SK-N-SH (cell line): ENCODE data around the gene CCDC6.

ENCODE experiments used
- CTCF ChIP-seq: fragments of 200-600 bp; sonication (generic); IDR thresholded peaks from 2 replicates; pipeline ENCODE4 v1.6.1; 2017; ENCODE audit warnings: antibody characterized with exemption, mild to moderate bottlenecking, moderate library complexity
- EP300 ChIP-seq, 2 experiments: IDR thresholded peaks; 2 replicates each; pipeline versions ENCODE4 v1.4.0 to v1.6.1; 2012; ENCODE audit warnings: borderline replicate concordance in 1 of 2, low read depth in 1 of 2, low read length in 1 of 2
- FOXM1 ChIP-seq: IDR thresholded peaks from 2 replicates; pipeline ENCODE4 v1.4.0; 2012; ENCODE audit warnings: low read depth, mild to moderate bottlenecking
- GABPA ChIP-seq: IDR thresholded peaks from 2 replicates; pipeline ENCODE4 v1.4.0; 2012; ENCODE audit warnings: low read depth, mild to moderate bottlenecking
- IRF3 ChIP-seq: fragments of 150-350 bp; IDR thresholded peaks from 2 replicates; pipeline ENCODE4 v1.6.1; 2016; ENCODE audit warnings: mild to moderate bottlenecking, low read depth, low read length
- JUND ChIP-seq: IDR thresholded peaks from 2 replicates; pipeline ENCODE4 v1.4.0; 2012
- NFIC ChIP-seq: IDR thresholded peaks from 2 replicates; pipeline ENCODE4 v1.4.0; 2012; ENCODE audit warnings: borderline replicate concordance
- POLR2AphosphoS5 ChIP-seq: IDR thresholded peaks from 2 replicates; pipeline ENCODE4 v1.6.1; 2012; ENCODE audit warnings: low read depth, low read length
- RAD21 ChIP-seq: IDR thresholded peaks from 2 replicates; pipeline ENCODE4 v1.6.1; 2012; ENCODE audit warnings: mild to moderate bottlenecking, low read length
- REST ChIP-seq: IDR thresholded peaks from 2 replicates; pipeline ENCODE4 v1.6.1; 2012; ENCODE audit warnings: mild to moderate bottlenecking, low read depth, low read length, moderate library complexity
- SIN3A ChIP-seq: IDR thresholded peaks from 2 replicates; pipeline ENCODE4 v1.6.1; 2012; ENCODE audit warnings: low read depth, mild to moderate bottlenecking, low read length, moderate library complexity, borderline replicate concordance
- USF2 ChIP-seq: fragments of 150-350 bp; IDR thresholded peaks from 2 replicates; pipeline ENCODE4 v1.6.1; 2017; ENCODE audit warnings: antibody characterized with exemption, low read length, low read depth, borderline replicate concordance
- YY1 ChIP-seq: IDR thresholded peaks from 2 replicates; pipeline ENCODE4 v1.4.0; 2012; ENCODE audit warnings: low read depth, mild to moderate bottlenecking
- ZBTB33 ChIP-seq: IDR thresholded peaks from 2 replicates; pipeline ENCODE4 v1.4.0; 2012; ENCODE audit warnings: low read depth, borderline replicate concordance

- no peak for TF ChIP-seq EP300 (IDR thresholded peaks at IDR 0.05; ENCODE audit: borderline replicate concordance in 1 of 2, low read depth in 1 of 2, low read length in 1 of 2)
- TF ChIP-seq NFIC, result no peak
- no peak for TF ChIP-seq CTCF
- TF ChIP-seq IRF3, result no peak
- no peak for TF ChIP-seq GABPA
- TF ChIP-seq USF2, result no peak
- TF ChIP-seq POLR2AphosphoS5, result no peak
- no peak for TF ChIP-seq JUND
- no peak for TF ChIP-seq YY1
- no peak for TF ChIP-seq ZBTB33
- TF ChIP-seq SIN3A, result no peak
- TF ChIP-seq RAD21, result no peak
- TF ChIP-seq REST, result no peak
- TF ChIP-seq FOXM1, result no peak
Observed at GRCh38 chr10:59774451-59774850, 131.9 kb downstream of the CCDC6 start.
